IMR-90 (cell line): ENCODE measurements around the gene GLB1L. TPM values are rescaled to one million over a fixed set of nuclear protein-coding genes. Genes with fewer than 3 reads are reported as not detected.

ENCODE experiments used
- ATAC-seq: fragments of 200-7000 bp; cut with Tn5 transposase; 2 replicates; pipeline ENCODE4 v1.9.1; 2020; ENCODE audit warnings: low read depth, mild to moderate bottlenecking, moderate library complexity
- BruUV-seq: library from RNA; stranded (reverse); fragments of 400-500 nt; replicated peaks from 2 replicates; lab custom pipeline; 2021; lab: Mats Ljungman, UMichigan
- CTCF ChIA-PET: fragments of 300-600 bp; formaldehyde crosslinking; extraction: SDS; loops from one replicate; lab custom pipeline; 2021; ENCODE audit warnings: antibody characterized with exemption; lab: Yijun Ruan, JAX
- POLR2A ChIA-PET: fragments of 300-600 bp; sonication (Branson Sonifier 250); formaldehyde crosslinking; loops from one replicate; lab custom pipeline; 2022; ENCODE audit warnings: antibody characterized with exemption; ENCODE audit not compliant: unreplicated experiment; lab: Charles Lee
- DNase-seq: peaks from one replicate; pipeline ENCODE4 v3.0.0; 2013
- H2AFZ ChIP-seq: replicated peaks from 2 replicates; pipeline ENCODE3; 2013; ENCODE audit warnings: low read length, mild to moderate bottlenecking; ENCODE audit not compliant: poor library complexity
- H2AK5ac ChIP-seq: 2 replicates; pipeline ENCODE4 v1.6.1; 2013; ENCODE audit warnings: low read depth, low read length, inconsistent platforms
- H2AK9ac ChIP-seq: replicated peaks from 2 replicates; pipeline ENCODE3; 2013; ENCODE audit warnings: mild to moderate bottlenecking, low read depth, low read length, moderate library complexity; ENCODE audit not compliant: poor library complexity
- H2BK120ac ChIP-seq: 2 replicates; pipeline ENCODE4 v1.6.1; 2013; ENCODE audit warnings: low read depth, low read length, inconsistent platforms
- H2BK15ac ChIP-seq: 3 replicates; pipeline ENCODE4 v1.6.1; 2013; ENCODE audit warnings: low read depth, low read length, inconsistent platforms
- H2BK20ac ChIP-seq: 2 replicates; pipeline ENCODE4 v1.6.1; 2013; ENCODE audit warnings: low read depth, mild to moderate bottlenecking, inconsistent platforms, low read length, moderate library complexity
- H2BK5ac ChIP-seq: 2 replicates; pipeline ENCODE4 v1.6.1; 2013; ENCODE audit warnings: mild to moderate bottlenecking, low read depth, low read length, inconsistent platforms; ENCODE audit not compliant: poor library complexity, severe bottlenecking
- H3K14ac ChIP-seq: replicated peaks from 2 replicates; pipeline ENCODE4 v1.6.1; 2013; ENCODE audit warnings: low read depth, low read length, inconsistent platforms
- H3K18ac ChIP-seq: 2 replicates; pipeline ENCODE4 v1.6.1; 2013; ENCODE audit warnings: low read depth, low read length, control low read depth
- H3K23ac ChIP-seq: 2 replicates; pipeline ENCODE4 v1.6.1; 2013; ENCODE audit warnings: low read depth, low read length, inconsistent platforms
- H3K27ac ChIP-seq: 2 replicates; pipeline ENCODE4 v1.5.1; 2013; ENCODE audit warnings: mild to moderate bottlenecking, control low read depth, low read length; ENCODE audit not compliant: insufficient read depth
- H3K27me3 ChIP-seq: 2 replicates; pipeline ENCODE4 v1.6.1; 2013; ENCODE audit warnings: low read length; ENCODE audit not compliant: control insufficient read depth, insufficient read depth
- H3K36me3 ChIP-seq: 2 replicates; pipeline ENCODE4 v1.6.1; 2013; ENCODE audit warnings: low read length, mixed read lengths; ENCODE audit not compliant: control insufficient read depth, insufficient read depth
- H3K4ac ChIP-seq: 2 replicates; pipeline ENCODE4 v1.6.1; 2013; ENCODE audit warnings: low read depth, low read length, inconsistent platforms
- H3K4me1 ChIP-seq: 2 replicates; pipeline ENCODE4 v1.6.1; 2013; ENCODE audit warnings: low read length, mixed read lengths; ENCODE audit not compliant: control insufficient read depth, insufficient read depth
- H3K4me2 ChIP-seq: 2 replicates; pipeline ENCODE4 v1.6.1; 2013; ENCODE audit warnings: low read depth, mild to moderate bottlenecking, control low read depth, low read length, moderate library complexity
- H3K4me3 ChIP-seq: 2 replicates; pipeline ENCODE4 v1.5.1; 2013; ENCODE audit warnings: low read depth, mild to moderate bottlenecking, control low read depth, low read length, moderate library complexity; ENCODE audit not compliant: insufficient read depth
- H3K56ac ChIP-seq: 2 replicates; pipeline ENCODE4 v1.6.1; 2013; ENCODE audit warnings: low read length, inconsistent platforms; ENCODE audit not compliant: insufficient read depth; ENCODE audit errors: extremely low read depth
- H3K79me1 ChIP-seq, 2 experiments: 2 replicates each; pipeline ENCODE4 v1.6.1; 2013; ENCODE audit warnings: low read length in 2 of 2, inconsistent platforms in 1 of 2, low read depth in 1 of 2
- H3K9ac ChIP-seq: 2 replicates; pipeline ENCODE4 v1.6.1; 2013; ENCODE audit warnings: low read depth, low read length, control low read depth
- H3K9me1 ChIP-seq: 2 replicates; pipeline ENCODE4 v1.6.1; 2013; ENCODE audit warnings: low read length, inconsistent platforms; ENCODE audit not compliant: insufficient read depth
- H3K9me3 ChIP-seq: 2 replicates; pipeline ENCODE4 v1.6.1; 2013; ENCODE audit warnings: low read length; ENCODE audit not compliant: control insufficient read depth, insufficient read depth
- H4K20me1 ChIP-seq: 2 replicates; pipeline ENCODE4 v1.6.1; 2013; ENCODE audit warnings: low read length, inconsistent platforms; ENCODE audit not compliant: insufficient read depth
- H4K5ac ChIP-seq: 2 replicates; pipeline ENCODE4 v1.6.1; 2013; ENCODE audit warnings: mild to moderate bottlenecking, low read depth, low read length, control low read depth
- H4K8ac ChIP-seq, 2 experiments: 2 replicates each; pipeline ENCODE4 v1.6.1; 2013; ENCODE audit warnings: low read depth in 2 of 2, low read length in 2 of 2, control low read depth in 1 of 2, inconsistent platforms in 1 of 2
- H4K91ac ChIP-seq: 2 replicates; pipeline ENCODE4 v1.6.1; 2013; ENCODE audit warnings: low read depth, low read length, inconsistent platforms; ENCODE audit not compliant: insufficient read depth
- BHLHE40 ChIP-seq: fragments of 150-350 bp; IDR thresholded peaks from 2 replicates; pipeline ENCODE4 v1.6.1; 2016; ENCODE audit warnings: mild to moderate bottlenecking, low read depth, low read length
- CEBPB ChIP-seq: IDR thresholded peaks from 2 replicates; pipeline ENCODE4 v1.6.1; 2012; ENCODE audit warnings: low read depth, low read length, improper control_type of control experiment
- CHD1 ChIP-seq: IDR thresholded peaks from 2 replicates; pipeline ENCODE4 v1.6.1; 2012; ENCODE audit warnings: low read depth, low read length, improper control_type of control experiment
- CTCF ChIP-seq: conservative IDR thresholded peaks from 2 replicates; pipeline ENCODE4 v1.5.1; 2012; ENCODE audit warnings: mild to moderate bottlenecking, low read depth, low read length, improper control_type of control experiment
- ELK1 ChIP-seq: fragments of 150-350 bp; IDR thresholded peaks from 2 replicates; pipeline ENCODE4 v1.6.1; 2016; ENCODE audit warnings: low read depth, mild to moderate bottlenecking, low read length, moderate library complexity, borderline replicate concordance
- FOS ChIP-seq: fragments of 150-350 bp; IDR thresholded peaks from 2 replicates; pipeline ENCODE4 v1.6.1; 2016; ENCODE audit warnings: low read depth, low read length
- MAFK ChIP-seq: IDR thresholded peaks from 2 replicates; pipeline ENCODE4 v1.6.1; 2012; ENCODE audit warnings: low read depth, low read length, improper control_type of control experiment
- MAZ ChIP-seq: IDR thresholded peaks from 2 replicates; pipeline ENCODE4 v1.6.1; 2012; ENCODE audit warnings: low read depth, mild to moderate bottlenecking, low read length, improper control_type of control experiment, moderate library complexity, borderline replicate concordance
- MXI1 ChIP-seq: IDR thresholded peaks from 2 replicates; pipeline ENCODE4 v1.6.1; 2012; ENCODE audit warnings: low read depth, mild to moderate bottlenecking, low read length, moderate library complexity, borderline replicate concordance
- NFE2L2 ChIP-seq: fragments of 150-350 bp; IDR thresholded peaks from 2 replicates; pipeline ENCODE4 v1.6.1; 2016; ENCODE audit warnings: low read depth, mild to moderate bottlenecking, low read length
- POLR2A ChIP-seq: IDR thresholded peaks from 2 replicates; pipeline ENCODE4 v1.6.1; 2012; ENCODE audit warnings: mild to moderate bottlenecking, low read depth, low read length
- RAD21 ChIP-seq: IDR thresholded peaks from 2 replicates; pipeline ENCODE4 v1.6.1; 2012; ENCODE audit warnings: low read length, improper control_type of control experiment
- RCOR1 ChIP-seq: IDR thresholded peaks from 2 replicates; pipeline ENCODE4 v1.6.1; 2012; ENCODE audit warnings: mild to moderate bottlenecking, low read length, improper control_type of control experiment; ENCODE audit not compliant: insufficient replicate concordance
- RFX5 ChIP-seq: IDR thresholded peaks from 2 replicates; pipeline ENCODE4 v1.8.0; 2012; ENCODE audit warnings: low read depth, mild to moderate bottlenecking, low read length, moderate library complexity
- SMC3 ChIP-seq: fragments of 150-350 bp; IDR thresholded peaks from 2 replicates; pipeline ENCODE4 v1.6.1; 2016; ENCODE audit warnings: low read depth, mild to moderate bottlenecking, antibody characterized with exemption, low read length, moderate library complexity
- USF2 ChIP-seq: fragments of 150-350 bp; IDR thresholded peaks from 2 replicates; pipeline ENCODE4 v1.6.1; 2017; ENCODE audit warnings: mild to moderate bottlenecking, antibody characterized with exemption, low read length, low read depth
- WGBS, 2 experiments: methylation state at CpG; one replicate each; pipeline versions ENCODE4 v1.1.5 to v1.1.7; 2013; ENCODE audit warnings: missing lambda C conversion rate in 2 of 2; ENCODE audit not compliant: insufficient read length in 1 of 2; ENCODE audit errors: extremely low coverage in 2 of 2; 5-methylcytosine and 5-hydroxymethylcytosine counted together
- dilution Hi-C: fragments of 300-500 bp; cut with HindIII; formaldehyde crosslinking; loops from one replicate; pipeline ENCODE4 v1.14.3; 2018; ENCODE audit warnings: low sequenced_read_pairs; ENCODE audit not compliant: unreplicated experiment
- in situ Hi-C: fragments of 300-500 bp; cut with MboI; formaldehyde crosslinking; loops from 3 replicates; pipeline ENCODE4 v1.14.3; 2019; ENCODE audit warnings: low sequenced_read_pairs, inconsistent platforms, mixed read lengths
- intact Hi-C: fragments of 100-400 bp; cut with micrococcal nuclease; formaldehyde crosslinking; loops from 2 replicates; pipeline ENCODE4 v1.10.0; 2022
- polyA plus RNA-seq, 3 experiments: library from polyadenylated mRNA; depleted of rRNA; stranded (reverse); fragments of >200 nt; gene quantifications; 2 replicates each; pipeline ENCODE4 v1.2.3, GENCODE V29; 2012; ENCODE audit warnings: low replicate concordance in 1 of 3
- total RNA-seq: library from RNA; depleted of rRNA; stranded (reverse); fragments of >200 nt; gene quantifications from 2 replicates; pipeline ENCODE4 v1.2.3, GENCODE V29; 2012

Gene GLB1L
- total and polyA plus RNA-seq, 2 of the 4 experiments (the other 2 are of a cell fraction), result 4.1 to 6.2 TPM

GRCh38 chr2:219270055-219270372 lies 24.8 kb upstream of the GLB1L start:
- in situ Hi-C loops, result no loop called here
- Histone ChIP-seq H3K4me3 (no peak overlapping the region), H2BK20ac (no peak overlapping the region), H3K27ac (no peak overlapping the region), H2AFZ (no peak overlapping the region), H3K4me2 (no peak overlapping the region), H4K8ac (no peak overlapping the region), H3K4ac (no peak overlapping the region), H3K27me3 (peaks cover 22% of the 10 kb centered on the region), H4K20me1 (no peaks in the 10 kb centered on the region), H3K56ac (no peak overlapping the region), H4K91ac (no peak overlapping the region), H2BK120ac (no peak overlapping the region), H3K36me3 (no peaks in the 10 kb centered on the region), H2AK5ac (no peak overlapping the region), H3K18ac (no peak overlapping the region), H3K79me1 (no peaks in the 10 kb centered on the region), H3K9ac (no peak overlapping the region), H3K9me1 (peaks cover 9% of the 10 kb centered on the region), H4K5ac (no peak overlapping the region), H2BK5ac (no peak overlapping the region), H3K9me3 (no peaks in the 10 kb centered on the region), H3K23ac (no peak overlapping the region), H3K4me1 (peaks cover 10% of the 10 kb centered on the region), H2AK9ac (no peak overlapping the region), H2BK15ac (no peak overlapping the region), H3K14ac (no peak overlapping the region)
- BruUV-seq, result no TSS peak
- ChIA-PET CTCF (interaction anchor here (1.5 kb wide), 1 partner anchor 9 kb away, joined by 3 read pairs; the partner anchor contains the start of gene DNAJB2), POLR2A (no interaction called here)
- TF ChIP-seq POLR2A (no peak), CTCF (no peak), CHD1 (no peak), SMC3 (no peak), NFE2L2 (no peak), RCOR1 (no peak), USF2 (no peak), RAD21 (no peak), FOS (no peak), MAFK (no peak), MAZ (no peak), RFX5 (no peak), BHLHE40 (no peak), MXI1 (no peak), CEBPB (no peak), ELK1 (no peak)
- ATAC-seq, result no peak
- dilution Hi-C loops, result no loop called here
- intact Hi-C loops, result no loop called here
- WGBS, 2 experiments, result 69% methylated on average over 5 of the region's 5 CpGs; no CpG with 5 or more reads in 1 of the 2 experiments
- DNase-seq, result no peak
